Measurements from ENCODE around the gene TLE1.

Gene TLE1

DNA sequence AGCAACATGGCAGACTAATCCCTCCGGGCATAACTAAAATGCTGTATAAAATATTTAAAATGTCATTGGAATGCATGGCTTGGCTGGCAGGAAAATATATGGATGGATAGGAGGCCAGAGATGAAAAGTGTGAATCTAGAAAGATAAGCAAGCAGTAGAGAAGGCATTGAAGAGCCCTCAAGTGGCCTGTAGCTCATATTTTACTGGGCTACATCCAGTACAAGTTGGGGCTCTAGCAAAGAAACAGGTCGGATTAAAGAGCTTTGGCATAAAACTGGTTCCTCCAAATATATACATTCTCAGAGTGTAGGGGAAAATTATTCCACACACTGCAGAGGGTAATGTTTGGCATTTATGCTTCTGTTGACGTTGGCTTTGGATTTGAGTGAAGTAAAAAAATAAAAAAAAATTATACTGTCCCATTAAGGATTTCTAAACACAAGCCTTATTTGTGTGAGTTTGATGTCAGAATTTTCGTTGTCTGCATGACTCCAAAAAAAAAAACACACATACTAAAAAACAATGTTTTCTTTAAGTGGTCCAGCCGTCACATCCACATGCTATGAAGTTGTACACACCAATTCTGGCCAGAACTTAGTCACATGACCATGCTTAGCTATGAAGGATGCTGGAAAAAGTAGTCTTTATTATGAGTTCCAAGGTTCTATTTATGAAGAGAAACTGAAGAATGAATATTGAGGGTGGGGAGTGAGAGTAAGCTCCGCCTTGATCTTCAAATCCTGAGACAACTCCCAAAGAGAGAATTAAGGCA, 147.0 kb downstream of the TLE1 start:
- no peak for DNase-seq

- DNase-seq, result no peak
These were observed 149.1 kb downstream of the TLE1 start for GRCh38 chr9:81540142-81540710.

DNA sequence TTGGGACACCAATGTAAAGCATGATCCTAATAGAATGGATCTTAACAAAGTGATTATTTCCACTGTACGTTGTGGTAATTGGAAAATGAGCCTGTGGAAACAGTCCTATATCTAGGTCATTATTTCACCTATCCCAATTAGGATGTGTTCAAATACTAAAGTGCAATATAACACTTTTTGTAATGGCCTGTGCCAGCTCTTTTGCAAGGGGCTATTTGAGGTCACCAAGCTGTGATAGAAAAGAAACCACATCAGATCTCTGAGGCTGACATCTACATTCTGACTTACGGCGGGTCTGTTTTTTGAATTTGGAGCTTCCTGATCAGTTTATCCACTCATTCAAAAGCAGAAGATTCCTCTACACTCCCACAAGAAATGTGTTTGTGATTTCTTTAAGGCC, 150.0 kb downstream of the TLE1 start:
- DNase-seq, result no peak

DNA sequence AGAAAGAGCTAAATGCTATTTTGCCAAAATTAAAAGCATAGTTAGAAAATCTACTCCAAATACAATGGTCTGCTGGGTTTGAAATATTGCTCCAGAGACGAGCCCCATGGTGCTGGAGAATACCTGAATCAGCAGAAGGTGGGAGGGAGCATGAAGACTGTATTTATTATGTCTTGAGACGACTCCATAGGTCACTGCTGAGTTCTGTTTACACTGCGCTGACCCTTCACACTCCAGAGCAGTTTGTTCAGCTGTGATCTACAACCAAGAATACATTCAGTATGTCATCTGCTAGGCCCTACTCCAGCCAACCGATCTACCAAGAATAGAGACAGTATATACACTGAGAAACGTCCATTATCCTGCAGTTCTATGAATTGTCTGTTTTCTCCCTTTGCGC, 150.5 kb downstream of the TLE1 start:
- no peak for DNase-seq

DNA sequence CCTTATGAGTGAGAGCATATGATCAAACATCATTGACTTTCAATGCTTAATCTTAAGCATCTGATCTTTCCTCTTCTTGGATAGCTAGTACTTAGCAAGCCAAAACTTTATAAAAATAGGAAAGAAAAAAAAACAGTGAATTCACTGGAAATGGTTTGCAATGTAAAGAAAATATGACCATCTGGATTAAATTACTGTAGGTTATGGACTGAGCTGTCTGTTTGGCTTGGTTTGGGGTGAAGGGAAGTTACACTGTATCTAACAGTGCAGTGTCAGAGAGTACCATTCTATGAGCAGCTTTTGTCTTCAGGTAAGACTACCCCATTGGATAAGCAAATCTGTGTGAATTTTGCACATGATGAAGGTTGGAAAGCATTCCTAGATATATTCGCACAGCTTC, 151.4 kb downstream of the TLE1 start:
- DNase-seq, result no peak

- no peak for DNase-seq
These were observed 152.9 kb downstream of the TLE1 start for GRCh38 chr9:81536242-81537025.

DNA sequence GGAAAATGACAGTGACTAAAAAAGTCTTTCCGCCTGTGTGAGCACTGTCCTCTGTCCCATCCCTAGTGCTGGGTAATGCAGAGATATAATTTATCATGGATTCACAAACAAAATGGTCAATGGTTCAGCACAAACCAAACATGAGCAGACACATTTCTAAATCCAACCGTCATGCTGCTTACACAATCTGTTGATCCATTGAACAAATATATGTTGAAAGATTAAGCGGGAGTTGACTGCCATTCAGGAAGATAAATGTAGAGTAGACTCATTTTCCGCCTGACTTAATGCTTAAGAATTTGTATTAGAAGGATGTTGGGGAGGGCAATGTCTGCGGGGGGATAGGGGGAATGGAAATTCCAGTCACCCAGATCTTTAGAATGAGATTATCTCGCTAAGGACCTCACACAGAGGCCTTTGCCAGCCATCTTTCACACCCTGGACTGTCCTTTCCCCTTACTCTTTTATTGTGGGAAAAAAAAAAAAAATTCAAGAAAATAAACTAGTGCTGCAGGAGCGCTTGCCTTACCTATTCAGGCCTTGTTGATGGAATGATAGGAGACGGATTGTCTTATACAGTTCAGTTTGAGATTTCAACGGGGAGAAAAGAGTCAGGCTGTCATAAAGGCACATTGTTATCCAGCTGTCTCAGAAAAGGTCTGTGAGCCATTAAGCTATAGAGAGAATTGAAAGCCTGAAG, 153.7 kb downstream of the TLE1 start:
- DNase-seq, result no peak

DNA sequence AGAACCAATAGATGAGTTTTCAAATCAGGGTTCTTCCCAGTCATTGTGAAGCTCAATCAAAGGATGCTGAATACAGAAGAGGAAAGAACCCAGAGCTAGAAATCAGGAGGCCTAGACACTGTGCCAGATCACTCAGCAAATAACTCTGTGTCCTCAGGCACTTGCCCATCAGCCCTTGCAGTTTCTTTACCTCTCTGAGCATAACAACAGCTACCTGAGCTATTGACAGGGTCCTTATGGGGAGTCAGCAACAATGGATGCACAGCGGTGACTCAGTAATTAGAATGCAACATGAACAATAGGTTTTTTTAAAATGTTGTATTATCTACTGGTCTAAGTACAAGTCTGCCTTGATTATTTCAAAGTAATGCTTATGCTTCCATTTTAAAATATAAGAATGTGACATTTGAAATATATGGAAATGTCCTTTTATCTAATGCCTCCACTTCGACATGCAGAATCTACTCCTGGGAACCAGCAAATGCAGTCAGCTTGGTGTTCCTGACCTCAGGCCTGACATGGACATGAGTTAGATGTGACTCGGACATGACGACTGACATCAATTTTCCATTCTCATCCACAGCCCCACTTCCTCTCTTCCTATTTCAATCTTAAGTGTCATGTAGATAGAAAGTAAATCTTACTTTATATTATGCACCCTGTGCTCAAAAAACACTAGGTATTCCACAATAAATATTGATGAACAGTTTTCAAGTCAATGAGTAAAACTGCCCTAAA, 155.0 kb downstream of the TLE1 start:
- no peak for DNase-seq
